ENCODE data around the gene SCNN1A. TPM values are rescaled to one million over a fixed set of nuclear protein-coding genes. Genes with fewer than 3 reads are reported as not detected.

The SCNN1A gene
- total and polyA plus RNA-seq, 2 of the 13 experiments (the other 11 are each of a cell fraction or from before 2014, with no cell fraction given), result 1.5 to 14.6 TPM

DNA sequence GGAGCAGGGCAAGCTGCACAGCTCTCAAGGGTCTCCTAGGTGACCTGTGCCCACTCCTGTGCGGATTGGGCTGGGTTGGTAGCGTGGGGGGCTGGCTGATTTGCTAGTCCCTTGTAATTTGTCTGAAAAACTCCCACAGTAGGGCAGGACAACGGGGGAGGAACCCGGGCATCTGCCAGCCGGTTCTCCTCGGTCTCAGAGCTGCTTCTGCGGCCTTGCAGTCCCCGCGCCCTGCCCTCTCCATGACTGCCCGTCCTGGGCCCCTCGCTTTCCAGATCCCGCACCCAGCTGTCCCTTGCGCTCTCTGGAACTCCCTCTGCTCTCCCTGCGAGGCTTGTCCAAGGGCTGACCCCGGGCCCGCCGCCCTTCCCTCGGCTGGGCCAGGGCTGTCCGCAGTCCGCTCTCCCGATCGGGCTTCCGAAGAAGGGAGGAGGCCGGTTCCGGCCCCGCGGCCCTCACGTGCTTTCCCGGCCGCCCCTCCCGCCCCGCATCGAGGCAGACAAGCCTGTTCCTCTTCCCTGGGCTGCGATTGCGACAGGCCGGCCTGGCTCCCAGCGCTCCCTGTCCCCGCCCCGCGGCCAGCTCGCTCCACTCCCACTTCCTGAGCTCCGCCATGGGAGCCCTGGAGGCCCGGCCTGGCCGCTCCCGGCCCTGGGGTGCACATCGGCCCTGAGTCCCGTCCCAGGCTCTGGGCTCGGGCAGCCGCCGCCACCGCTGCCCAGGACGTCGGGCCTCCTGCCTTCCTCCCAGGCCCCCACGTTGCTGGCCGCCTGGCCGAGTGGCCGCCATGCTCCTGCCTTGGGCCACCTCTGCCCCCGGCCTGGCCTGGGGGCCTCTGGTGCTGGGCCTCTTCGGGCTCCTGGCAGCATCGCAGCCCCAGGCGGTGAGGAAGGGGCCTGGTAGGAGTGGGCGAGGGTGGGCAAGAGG is 8.5 kb upstream of the SCNN1A start, which contains the start of gene LTBR (continued):
- TF ChIP-seq, protein P1, sequence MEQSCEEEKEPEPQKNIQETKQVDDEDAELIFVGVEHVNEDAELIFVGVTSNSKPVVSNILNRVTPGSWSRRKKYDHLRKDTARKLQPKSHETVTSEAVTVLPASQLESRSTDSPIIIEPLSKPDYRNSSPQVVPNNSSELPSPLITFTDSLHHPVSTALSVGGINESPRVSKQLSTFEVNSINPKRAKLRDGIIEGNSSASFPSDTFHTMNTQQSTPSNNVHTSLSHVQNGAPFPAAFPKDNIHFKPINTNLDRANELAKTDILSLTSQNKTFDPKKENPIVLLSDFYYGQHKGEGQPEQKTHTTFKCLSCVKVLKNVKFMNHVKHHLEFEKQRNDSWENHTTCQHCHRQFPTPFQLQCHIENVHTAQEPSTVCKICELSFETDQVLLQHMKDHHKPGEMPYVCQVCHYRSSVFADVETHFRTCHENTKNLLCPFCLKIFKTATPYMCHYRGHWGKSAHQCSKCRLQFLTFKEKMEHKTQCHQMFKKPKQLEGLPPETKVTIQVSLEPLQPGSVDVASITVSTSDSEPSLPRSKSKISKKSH (CRISPR knock-in tag; IDR thresholded peaks at IDR 0.05; ENCODE audit: borderline replicate concordance), result peak; percentile 55; the same call in 1 of the 2 replicates
- TF ChIP-seq MED13 (CRISPR knock-in tag; IDR thresholded peaks at IDR 0.05) (no peak), ZBTB8A (CRISPR knock-in tag; IDR thresholded peaks at IDR 0.05; ENCODE audit: borderline replicate concordance, low read depth) (peak; percentile 59; the same call in 1 of the 2 replicates), RXRB (CRISPR knock-in tag; IDR thresholded peaks at IDR 0.05; ENCODE audit: borderline replicate concordance) (peak; percentile 77), HDAC6 (IDR thresholded peaks at IDR 0.05; ENCODE audit: low read depth, low read length) (no peak), ZNF7 (CRISPR knock-in tag; IDR thresholded peaks at IDR 0.05) (no peak), SNAI1 (CRISPR knock-in tag; IDR thresholded peaks at IDR 0.05; ENCODE audit: borderline replicate concordance) (peak; percentile 72; the same call in 1 of the 2 replicates), ZNF121 (CRISPR knock-in tag; IDR thresholded peaks at IDR 0.05) (peak; percentile 72; the same call in 1 of the 2 replicates), ZNF3 (CRISPR knock-in tag; IDR thresholded peaks at IDR 0.05) (no peak), ZNF253 (CRISPR knock-in tag; IDR thresholded peaks at IDR 0.05; ENCODE audit: borderline replicate concordance) (peak; percentile 98)
- TF ChIP-seq, protein P2, sequence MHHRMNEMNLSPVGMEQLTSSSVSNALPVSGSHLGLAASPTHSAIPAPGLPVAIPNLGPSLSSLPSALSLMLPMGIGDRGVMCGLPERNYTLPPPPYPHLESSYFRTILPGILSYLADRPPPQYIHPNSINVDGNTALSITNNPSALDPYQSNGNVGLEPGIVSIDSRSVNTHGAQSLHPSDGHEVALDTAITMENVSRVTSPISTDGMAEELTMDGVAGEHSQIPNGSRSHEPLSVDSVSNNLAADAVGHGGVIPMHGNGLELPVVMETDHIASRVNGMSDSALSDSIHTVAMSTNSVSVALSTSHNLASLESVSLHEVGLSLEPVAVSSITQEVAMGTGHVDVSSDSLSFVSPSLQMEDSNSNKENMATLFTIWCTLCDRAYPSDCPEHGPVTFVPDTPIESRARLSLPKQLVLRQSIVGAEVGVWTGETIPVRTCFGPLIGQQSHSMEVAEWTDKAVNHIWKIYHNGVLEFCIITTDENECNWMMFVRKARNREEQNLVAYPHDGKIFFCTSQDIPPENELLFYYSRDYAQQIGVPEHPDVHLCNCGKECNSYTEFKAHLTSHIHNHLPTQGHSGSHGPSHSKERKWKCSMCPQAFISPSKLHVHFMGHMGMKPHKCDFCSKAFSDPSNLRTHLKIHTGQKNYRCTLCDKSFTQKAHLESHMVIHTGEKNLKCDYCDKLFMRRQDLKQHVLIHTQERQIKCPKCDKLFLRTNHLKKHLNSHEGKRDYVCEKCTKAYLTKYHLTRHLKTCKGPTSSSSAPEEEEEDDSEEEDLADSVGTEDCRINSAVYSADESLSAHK (CRISPR knock-in tag; IDR thresholded peaks at IDR 0.05; ENCODE audit: borderline replicate concordance), result peak; percentile 78; the same call in 1 of the 2 replicates
- TF ChIP-seq, protein P3, sequence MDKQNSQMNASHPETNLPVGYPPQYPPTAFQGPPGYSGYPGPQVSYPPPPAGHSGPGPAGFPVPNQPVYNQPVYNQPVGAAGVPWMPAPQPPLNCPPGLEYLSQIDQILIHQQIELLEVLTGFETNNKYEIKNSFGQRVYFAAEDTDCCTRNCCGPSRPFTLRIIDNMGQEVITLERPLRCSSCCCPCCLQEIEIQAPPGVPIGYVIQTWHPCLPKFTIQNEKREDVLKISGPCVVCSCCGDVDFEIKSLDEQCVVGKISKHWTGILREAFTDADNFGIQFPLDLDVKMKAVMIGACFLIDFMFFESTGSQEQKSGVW (CRISPR knock-in tag; IDR thresholded peaks at IDR 0.05; ENCODE audit: borderline replicate concordance), result no peak
- TF ChIP-seq, protein P4, sequence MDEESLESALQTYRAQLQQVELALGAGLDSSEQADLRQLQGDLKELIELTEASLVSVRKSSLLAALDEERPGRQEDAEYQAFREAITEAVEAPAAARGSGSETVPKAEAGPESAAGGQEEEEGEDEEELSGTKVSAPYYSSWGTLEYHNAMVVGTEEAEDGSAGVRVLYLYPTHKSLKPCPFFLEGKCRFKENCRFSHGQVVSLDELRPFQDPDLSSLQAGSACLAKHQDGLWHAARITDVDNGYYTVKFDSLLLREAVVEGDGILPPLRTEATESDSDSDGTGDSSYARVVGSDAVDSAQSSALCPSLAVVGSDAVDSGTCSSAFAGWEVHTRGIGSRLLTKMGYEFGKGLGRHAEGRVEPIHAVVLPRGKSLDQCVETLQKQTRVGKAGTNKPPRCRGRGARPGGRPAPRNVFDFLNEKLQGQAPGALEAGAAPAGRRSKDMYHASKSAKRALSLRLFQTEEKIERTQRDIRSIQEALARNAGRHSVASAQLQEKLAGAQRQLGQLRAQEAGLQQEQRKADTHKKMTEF (CRISPR knock-in tag; IDR thresholded peaks at IDR 0.05), result peak; percentile 98
- TF ChIP-seq, protein P5, sequence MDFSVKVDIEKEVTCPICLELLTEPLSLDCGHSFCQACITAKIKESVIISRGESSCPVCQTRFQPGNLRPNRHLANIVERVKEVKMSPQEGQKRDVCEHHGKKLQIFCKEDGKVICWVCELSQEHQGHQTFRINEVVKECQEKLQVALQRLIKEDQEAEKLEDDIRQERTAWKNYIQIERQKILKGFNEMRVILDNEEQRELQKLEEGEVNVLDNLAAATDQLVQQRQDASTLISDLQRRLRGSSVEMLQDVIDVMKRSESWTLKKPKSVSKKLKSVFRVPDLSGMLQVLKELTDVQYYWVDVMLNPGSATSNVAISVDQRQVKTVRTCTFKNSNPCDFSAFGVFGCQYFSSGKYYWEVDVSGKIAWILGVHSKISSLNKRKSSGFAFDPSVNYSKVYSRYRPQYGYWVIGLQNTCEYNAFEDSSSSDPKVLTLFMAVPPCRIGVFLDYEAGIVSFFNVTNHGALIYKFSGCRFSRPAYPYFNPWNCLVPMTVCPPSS (IDR thresholded peaks at IDR 0.05), result no peak
- TF ChIP-seq, protein P6, sequence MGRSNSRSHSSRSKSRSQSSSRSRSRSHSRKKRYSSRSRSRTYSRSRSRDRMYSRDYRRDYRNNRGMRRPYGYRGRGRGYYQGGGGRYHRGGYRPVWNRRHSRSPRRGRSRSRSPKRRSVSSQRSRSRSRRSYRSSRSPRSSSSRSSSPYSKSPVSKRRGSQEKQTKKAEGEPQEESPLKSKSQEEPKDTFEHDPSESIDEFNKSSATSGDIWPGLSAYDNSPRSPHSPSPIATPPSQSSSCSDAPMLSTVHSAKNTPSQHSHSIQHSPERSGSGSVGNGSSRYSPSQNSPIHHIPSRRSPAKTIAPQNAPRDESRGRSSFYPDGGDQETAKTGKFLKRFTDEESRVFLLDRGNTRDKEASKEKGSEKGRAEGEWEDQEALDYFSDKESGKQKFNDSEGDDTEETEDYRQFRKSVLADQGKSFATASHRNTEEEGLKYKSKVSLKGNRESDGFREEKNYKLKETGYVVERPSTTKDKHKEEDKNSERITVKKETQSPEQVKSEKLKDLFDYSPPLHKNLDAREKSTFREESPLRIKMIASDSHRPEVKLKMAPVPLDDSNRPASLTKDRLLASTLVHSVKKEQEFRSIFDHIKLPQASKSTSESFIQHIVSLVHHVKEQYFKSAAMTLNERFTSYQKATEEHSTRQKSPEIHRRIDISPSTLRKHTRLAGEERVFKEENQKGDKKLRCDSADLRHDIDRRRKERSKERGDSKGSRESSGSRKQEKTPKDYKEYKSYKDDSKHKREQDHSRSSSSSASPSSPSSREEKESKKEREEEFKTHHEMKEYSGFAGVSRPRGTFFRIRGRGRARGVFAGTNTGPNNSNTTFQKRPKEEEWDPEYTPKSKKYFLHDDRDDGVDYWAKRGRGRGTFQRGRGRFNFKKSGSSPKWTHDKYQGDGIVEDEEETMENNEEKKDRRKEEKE (IDR thresholded peaks at IDR 0.05), result no peak

All from HepG2 (cell line).